GM18519 (cell line): Measurements from ENCODE around the gene RIMS1.
A peak's percentile ranks its signal among the peaks of the same experiment; 100 is the strongest.

ENCODE experiments used
- ATAC-seq: cut with Tn5 transposase; IDR thresholded peaks from one replicate; pipeline ENCODE4 v1.9.1; 2021; ENCODE audit warnings: mild to moderate bottlenecking, moderate library complexity; ENCODE audit not compliant: unreplicated experiment, low FRiP score

Gene RIMS1

GRCh38 chr6:72389698-72390097, 503.3 kb downstream of the RIMS1 start:
- ATAC-seq = no peak

DNA sequence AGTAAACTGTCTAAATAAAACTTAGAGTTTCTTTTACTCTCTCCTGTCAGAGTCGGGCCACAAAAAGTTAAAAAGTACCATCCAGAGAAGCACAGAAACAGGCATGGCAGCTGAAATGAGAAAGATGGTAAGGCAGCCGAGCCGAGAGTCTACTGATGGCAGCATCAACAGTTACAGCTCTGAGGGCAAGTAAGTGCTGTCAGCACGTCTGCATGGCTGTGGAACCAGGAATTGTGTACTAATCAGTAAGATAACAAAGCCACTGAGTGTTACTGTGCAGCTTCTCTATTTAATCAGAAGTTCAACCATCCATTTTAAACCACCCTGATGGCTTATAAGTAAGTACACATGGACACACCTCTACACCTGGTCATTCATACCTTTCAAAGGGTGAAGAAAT, 504.2 kb downstream of the RIMS1 start:
- no peak for ATAC-seq

- no peak for ATAC-seq
Measured at GRCh38 chr6:72401865-72402264, 515.5 kb downstream of the RIMS1 start.

- ATAC-seq = no peak
Measured at GRCh38 chr6:72403413-72403812, 517.1 kb downstream of the RIMS1 start.

DNA sequence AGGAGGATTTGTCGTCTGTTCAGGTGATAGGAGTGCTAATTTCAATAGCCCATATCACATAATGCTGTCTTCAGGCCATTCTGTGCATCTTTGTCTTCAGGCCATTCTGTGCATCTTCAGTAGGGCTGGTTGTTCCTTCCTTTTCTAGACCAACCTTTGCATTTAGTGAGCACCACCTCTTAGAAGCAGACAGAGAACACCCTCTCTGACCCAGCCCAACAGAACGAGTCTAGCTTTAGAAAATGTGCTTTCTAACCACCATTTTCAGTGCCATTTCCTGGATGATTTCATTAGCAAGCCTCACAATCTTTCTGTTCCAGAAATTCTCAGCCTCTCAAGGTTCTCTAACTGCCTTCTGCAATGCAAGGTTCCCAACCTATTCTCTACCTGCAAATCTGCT, 520.2 kb downstream of the RIMS1 start:
- no peak for ATAC-seq

- ATAC-seq = no peak
Measured at GRCh38 chr6:72410769-72411168, 524.4 kb downstream of the RIMS1 start.

- peak; percentile 63 for ATAC-seq
Measured at GRCh38 chr6:72411872-72412708, 525.7 kb downstream of the RIMS1 start.

- no peak for ATAC-seq
Measured at GRCh38 chr6:72412709-72413044, 526.3 kb downstream of the RIMS1 start.

DNA sequence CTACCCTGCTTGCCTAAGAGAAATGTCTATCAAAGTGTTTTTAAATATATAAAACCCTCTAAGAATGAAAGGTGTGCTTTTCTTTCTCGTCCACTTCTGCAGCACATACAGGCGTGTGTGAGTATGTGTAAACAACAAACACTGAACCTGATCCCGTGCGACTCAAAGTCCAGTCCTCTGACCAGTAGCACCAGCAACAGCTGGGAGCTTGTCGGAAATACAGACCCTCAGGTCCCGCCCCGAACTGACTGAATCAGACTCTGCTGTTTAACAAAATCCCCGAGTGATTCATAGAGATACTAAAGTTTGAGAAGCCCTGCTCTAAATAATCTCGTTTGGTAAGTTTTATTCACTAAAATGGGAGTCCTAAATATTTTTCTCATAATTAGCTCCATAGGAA, 527.5 kb downstream of the RIMS1 start:
- no peak for ATAC-seq

DNA sequence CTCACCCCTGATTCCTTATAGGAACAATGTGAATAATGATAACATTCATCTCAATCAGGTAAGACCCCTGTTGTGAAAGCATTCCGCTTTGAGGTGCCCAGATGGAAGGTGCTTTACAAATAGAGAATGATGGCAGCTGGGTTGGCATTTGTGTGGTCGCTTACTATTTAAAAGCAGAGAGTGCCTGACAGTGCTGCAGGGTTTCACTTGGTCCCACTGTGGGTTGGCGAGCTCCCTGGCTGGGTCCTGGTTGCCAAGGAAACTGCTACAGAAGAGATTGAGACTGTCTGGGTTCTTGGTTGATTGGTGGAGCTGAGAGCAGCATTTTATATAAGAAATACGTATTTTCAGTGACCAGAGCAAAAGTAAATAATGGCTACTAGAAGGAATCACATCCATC, 528.3 kb downstream of the RIMS1 start:
- no peak for ATAC-seq

GRCh38 chr6:72416744-72417465, 530.6 kb downstream of the RIMS1 start:
- ATAC-seq = no peak

- ATAC-seq = no peak
Measured at GRCh38 chr6:72417759-72418158, 531.4 kb downstream of the RIMS1 start.

DNA sequence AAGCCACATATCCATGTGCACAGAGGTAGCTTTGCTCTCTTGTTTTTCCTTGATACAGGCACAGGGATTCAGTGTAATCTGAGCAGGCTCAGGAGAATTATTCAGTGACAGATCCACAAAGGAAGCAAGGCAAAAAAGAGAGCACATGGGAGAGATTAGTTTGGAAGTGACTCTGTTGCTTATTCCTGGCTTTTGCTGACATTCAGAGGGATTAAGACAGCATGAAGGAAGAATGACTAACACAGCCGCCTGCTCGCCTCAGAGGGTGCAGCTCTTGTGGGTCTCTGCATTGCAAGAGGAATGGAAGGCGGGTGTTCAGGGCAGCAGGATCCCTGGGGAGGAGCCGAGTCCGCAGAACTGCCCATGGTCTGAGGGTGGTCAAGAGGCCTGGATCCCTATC, 532.1 kb downstream of the RIMS1 start:
- ATAC-seq = no peak

- ATAC-seq = no peak
Measured at GRCh38 chr6:72419966-72420365, 533.6 kb downstream of the RIMS1 start.

- no peak for ATAC-seq
Measured at GRCh38 chr6:72420409-72420808, 534.1 kb downstream of the RIMS1 start.

GRCh38 chr6:72421387-72421786, 535.0 kb downstream of the RIMS1 start:
- no peak for ATAC-seq

- ATAC-seq = no peak
Measured at GRCh38 chr6:72422171-72422570, 535.8 kb downstream of the RIMS1 start.

- no peak for ATAC-seq
Measured at GRCh38 chr6:72424476-72424875, 538.1 kb downstream of the RIMS1 start.

DNA sequence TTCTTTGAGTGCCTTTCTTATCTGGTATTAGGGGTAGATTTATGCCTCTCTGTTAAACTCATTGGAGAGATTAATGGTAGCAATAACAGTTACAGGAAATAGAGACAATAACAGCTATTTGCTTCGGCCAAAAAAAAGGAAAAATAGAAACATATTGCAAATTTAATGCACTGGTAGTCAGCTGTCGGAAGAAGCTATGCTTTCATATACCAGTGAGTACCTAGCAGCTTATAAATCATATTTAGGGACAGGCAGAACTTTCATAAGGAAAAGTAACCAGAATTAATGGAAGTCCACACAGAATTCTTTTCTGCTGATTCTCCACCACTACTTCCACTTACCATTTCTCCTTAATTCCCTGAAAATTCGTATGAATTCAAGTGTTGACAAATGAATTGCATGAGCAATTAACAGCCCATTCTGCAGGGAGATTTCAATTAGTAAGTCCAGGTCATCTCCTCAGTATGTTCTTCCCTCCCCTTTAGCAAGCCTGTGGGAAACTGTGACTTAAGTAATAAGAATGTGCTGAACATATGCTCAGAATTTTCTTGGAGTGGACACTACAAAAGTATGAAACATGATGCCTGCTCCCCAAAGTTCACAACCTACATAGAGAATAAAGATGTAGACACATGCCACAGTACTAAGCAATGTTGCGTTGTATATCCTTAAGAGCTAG, 538.8 kb downstream of the RIMS1 start:
- no peak for ATAC-seq

GRCh38 chr6:72440611-72441010, 554.3 kb downstream of the RIMS1 start:
- no peak for ATAC-seq

DNA sequence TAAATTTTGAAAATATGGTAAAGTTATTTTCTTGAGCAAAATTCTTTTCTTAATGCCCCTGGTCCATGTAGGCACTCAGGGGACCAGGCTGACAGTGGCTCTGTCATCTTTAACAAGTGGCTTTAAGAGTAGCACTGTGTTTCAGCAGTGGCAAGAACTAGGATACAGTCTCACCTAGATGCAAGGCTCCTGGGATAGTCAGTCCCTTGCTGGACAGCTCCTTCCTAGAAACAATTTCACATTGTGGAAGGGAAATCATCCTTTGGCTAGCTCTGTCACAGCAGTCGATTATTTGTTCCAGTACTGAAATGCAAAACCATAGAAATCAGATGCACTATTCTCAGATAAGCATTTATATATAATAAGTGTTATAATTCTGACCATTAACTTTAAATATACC, 560.1 kb downstream of the RIMS1 start:
- ATAC-seq = no peak
